Measurements from ENCODE around the gene TBCD. TPM values are rescaled to one million over a fixed set of nuclear protein-coding genes. Genes with fewer than 3 reads are reported as not detected.

The TBCD gene
- total and polyA plus RNA-seq, 9 of the 15 experiments (the other 6 are each of a cell fraction or from before 2014, with no cell fraction given) = 8.9 to 98.5 (median 28.0) TPM

DNA sequence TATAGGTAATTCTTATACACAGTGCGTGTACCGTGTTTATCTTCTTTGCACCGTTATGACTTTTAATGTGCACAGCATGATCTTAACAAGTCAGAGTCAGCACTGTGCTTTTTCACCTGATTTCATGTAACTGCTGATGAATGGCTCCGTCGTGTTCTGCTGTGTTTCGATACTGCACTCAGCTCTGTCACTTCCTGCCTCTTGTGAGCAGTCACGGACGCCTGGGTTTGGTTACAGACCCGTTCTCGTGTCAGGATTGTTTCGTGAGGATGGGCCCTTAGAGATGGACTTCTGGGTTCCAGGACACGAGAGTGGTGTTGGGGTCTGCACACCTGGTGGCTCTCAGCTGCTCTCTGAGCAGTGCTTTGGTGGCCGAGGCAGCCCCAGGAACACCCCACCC, 24.6 kb downstream of the TBCD start:
- H4K20me1 ChIP-seq (replicated peaks; ENCODE audit: control insufficient read depth, insufficient read depth, low read length) = no peaks in the 10 kb centered on the region
- H3K36me3 ChIP-seq (ENCODE audit: control insufficient read depth, insufficient read depth, low read length) = peaks cover 49% of the 10 kb centered on the region
- H3K27ac ChIP-seq (ENCODE audit: extremely low read depth, low read depth, low read length) = no peak overlapping the region
- peaks cover 0 to 15% of the 10 kb centered on the region in 2 experiments; a peak in 2 of 5 replicates for H3K4me1 ChIP-seq (replicated peaks in 1 of 2; ENCODE audit: control insufficient read depth in 2 of 2, insufficient read depth in 2 of 2, low read length in 2 of 2)
- H3K9ac ChIP-seq (ENCODE audit: insufficient read depth in 1 of 2, low read depth in 2 of 2, low read length in 2 of 2) = no peak overlapping the region
- no peak overlapping the region for H2AFZ ChIP-seq (ENCODE audit: low read depth, low read length)
- H3K79me2 ChIP-seq (ENCODE audit: control insufficient read depth, insufficient read depth, low read length) = peaks cover 7% of the 10 kb centered on the region
- intact Hi-C loops (cut with micrococcal nuclease) (no loop called here), in situ Hi-C loops (cut with MboI) (no loop called here)
- POLR2A ChIA-PET = interaction anchor here (0.7 kb wide), 1 partner anchor 18 kb away, joined by 3 read pairs; no protein-coding TSS in a partner anchor
- no peaks in the 10 kb centered on the region for H3K27me3 ChIP-seq (ENCODE audit: control insufficient read depth in 2 of 2, insufficient read depth in 2 of 2, low read length in 2 of 2)
- ATAC-seq (no peak), FAIRE-seq (no peak), DNase-seq (ENCODE audit: extremely low read depth in 1 of 4, low spot score in 3 of 4) (no peak)
- no peak overlapping the region for H3K4me3 ChIP-seq
- WGBS (ENCODE audit: insufficient coverage, low coverage, missing lambda C conversion rate) = 96% methylated on average over 13 of the region's 13 CpGs
- no peak overlapping the region for H3K4me2 ChIP-seq (ENCODE audit: insufficient read depth, low read length)
- CTCF ChIA-PET (ENCODE audit: low intra/inter-chr PET ratio) = no interaction called here
- no TSS peak for BruUV-seq (replicated peaks)
- no peaks in the 10 kb centered on the region for H3K9me1 ChIP-seq (ENCODE audit: control insufficient read depth, insufficient read depth, low read length)
- H3K9me3 ChIP-seq (replicated peaks; ENCODE audit: control insufficient read depth, insufficient read depth, low read depth, low read length) = no peaks in the 10 kb centered on the region
- no peak for TF ChIP-seq SPI1 (IDR thresholded peaks at IDR 0.05; ENCODE audit: borderline replicate concordance, low read depth, low read length)
- no peak for TF ChIP-seq NKRF (IDR thresholded peaks at IDR 0.05; ENCODE audit: borderline replicate concordance)
- TF ChIP-seq HBP1 (CRISPR knock-in tag; IDR thresholded peaks at IDR 0.05) = no peak
- TF ChIP-seq ZNF277 (CRISPR knock-in tag; IDR thresholded peaks at IDR 0.05; ENCODE audit: borderline replicate concordance) = no peak
- no peak for TF ChIP-seq ZBTB26 (CRISPR knock-in tag; IDR thresholded peaks at IDR 0.05)
- no peak for TF ChIP-seq ZNF197 (CRISPR knock-in tag; IDR thresholded peaks at IDR 0.05; ENCODE audit: low read depth)
- TF ChIP-seq KLF6 (CRISPR knock-in tag; IDR thresholded peaks at IDR 0.05; ENCODE audit: borderline replicate concordance) = no peak
- no peak for TF ChIP-seq KDM5B (IDR thresholded peaks at IDR 0.05; ENCODE audit: insufficient replicate concordance, low read depth, low read length)
- no peak for TF ChIP-seq ZNF347 (CRISPR knock-in tag; IDR thresholded peaks at IDR 0.05; ENCODE audit: low read depth)
- no peak for TF ChIP-seq MXI1 (IDR thresholded peaks at IDR 0.05; ENCODE audit: low read depth, low read length)
- TF ChIP-seq ZKSCAN3 (CRISPR knock-in tag; IDR thresholded peaks at IDR 0.05) = no peak
- no peak for TF ChIP-seq NFE2L1 (tag; IDR thresholded peaks at IDR 0.05; ENCODE audit: borderline replicate concordance, low read depth)
- no peak for TF ChIP-seq FOXM1 (IDR thresholded peaks at IDR 0.05; ENCODE audit: low read depth)
- no peak for TF ChIP-seq FOXM1 (CRISPR knock-in tag; IDR thresholded peaks at IDR 0.05; ENCODE audit: low read depth)
- no peak for TF ChIP-seq RBM22 (IDR thresholded peaks at IDR 0.05; ENCODE audit: low read depth, low read length, poor library complexity, severe bottlenecking)
